HG02798 (cell line): ENCODE measurements around the gene FGGY.
A peak's percentile ranks its signal among the peaks of the same experiment; 100 is the strongest.

ENCODE experiments used
- ATAC-seq: cut with Tn5 transposase; IDR thresholded peaks from one replicate; pipeline ENCODE4 v1.9.1; 2021; ENCODE audit warnings: mild to moderate bottlenecking; ENCODE audit not compliant: unreplicated experiment, poor library complexity

FGGY gene

GRCh38 chr1:59739111-59739510 lies 442.2 kb downstream of the FGGY start:
- ATAC-seq = no peak

GRCh38 chr1:59742526-59742925 lies 445.6 kb downstream of the FGGY start:
- ATAC-seq = no peak

GRCh38 chr1:59743324-59744091 lies 446.6 kb downstream of the FGGY start:
- no peak for ATAC-seq

DNA sequence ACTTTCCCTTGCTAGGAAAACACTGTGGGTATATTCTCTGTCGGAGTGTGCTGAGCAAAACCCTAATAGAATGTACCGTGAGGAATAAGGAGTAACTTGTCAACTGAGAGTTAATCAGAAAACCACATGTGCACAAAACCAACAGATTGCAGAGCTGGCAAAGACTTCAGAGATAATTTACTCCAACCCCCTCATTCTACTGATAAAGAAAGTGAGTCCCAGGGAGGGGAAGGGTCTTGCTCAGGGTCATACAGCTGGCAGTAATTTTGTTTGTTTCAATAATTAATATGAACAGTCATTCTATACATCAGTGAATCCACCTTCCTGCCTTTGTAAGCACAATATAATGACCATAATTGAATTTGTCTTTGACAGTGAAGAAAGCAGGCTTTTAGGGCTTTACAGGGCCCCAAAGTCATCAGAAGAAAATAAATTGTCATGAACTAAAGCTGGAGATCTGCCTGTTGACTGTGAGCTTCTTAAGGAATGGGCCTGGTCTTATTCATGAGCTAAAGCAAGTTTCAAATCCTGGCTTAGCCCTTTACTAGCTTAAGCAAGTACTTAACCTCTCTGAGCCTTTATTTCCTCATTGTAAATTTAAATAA lies 450.6 kb downstream of the FGGY start:
- ATAC-seq = no peak

GRCh38 chr1:59748123-59748522 lies 451.2 kb downstream of the FGGY start:
- ATAC-seq = no peak

GRCh38 chr1:59750328-59751003 lies 453.6 kb downstream of the FGGY start:
- ATAC-seq = no peak

GRCh38 chr1:59751004-59751395 lies 454.1 kb downstream of the FGGY start:
- no peak for ATAC-seq

- ATAC-seq = no peak
Observed at GRCh38 chr1:59751801-59752200, 454.9 kb downstream of the FGGY start.

GRCh38 chr1:59752556-59753414 lies 455.9 kb downstream of the FGGY start:
- ATAC-seq = peak; percentile 80

DNA sequence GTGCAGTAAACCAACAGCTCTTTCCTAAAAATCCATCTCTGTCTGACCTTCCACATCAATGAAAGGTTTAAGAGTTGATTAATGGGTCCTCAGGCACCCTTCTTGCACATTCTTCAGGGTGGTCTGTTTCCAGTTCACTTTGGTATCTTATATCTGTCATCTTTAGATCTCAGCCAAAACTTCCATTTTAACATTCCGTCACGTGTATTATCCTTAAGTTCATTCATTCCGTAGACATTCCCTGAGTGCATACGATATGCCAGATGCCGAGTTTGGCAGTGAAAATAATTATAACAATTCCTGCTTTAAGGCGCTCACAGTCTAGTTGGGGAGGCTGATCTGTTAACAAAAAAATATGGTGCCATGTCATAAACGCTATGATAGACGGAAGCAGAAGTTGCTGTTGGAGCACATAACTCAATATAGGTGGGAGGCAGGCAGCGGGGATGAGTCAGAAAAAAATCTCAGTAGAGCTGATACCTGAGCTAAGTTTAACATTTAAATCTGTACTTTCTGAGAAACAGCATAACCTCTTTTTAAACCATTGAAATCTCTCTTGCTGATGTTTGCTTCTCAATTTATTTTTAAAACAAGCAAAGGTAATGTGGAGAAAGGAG lies 458.3 kb downstream of the FGGY start:
- no peak for ATAC-seq

DNA sequence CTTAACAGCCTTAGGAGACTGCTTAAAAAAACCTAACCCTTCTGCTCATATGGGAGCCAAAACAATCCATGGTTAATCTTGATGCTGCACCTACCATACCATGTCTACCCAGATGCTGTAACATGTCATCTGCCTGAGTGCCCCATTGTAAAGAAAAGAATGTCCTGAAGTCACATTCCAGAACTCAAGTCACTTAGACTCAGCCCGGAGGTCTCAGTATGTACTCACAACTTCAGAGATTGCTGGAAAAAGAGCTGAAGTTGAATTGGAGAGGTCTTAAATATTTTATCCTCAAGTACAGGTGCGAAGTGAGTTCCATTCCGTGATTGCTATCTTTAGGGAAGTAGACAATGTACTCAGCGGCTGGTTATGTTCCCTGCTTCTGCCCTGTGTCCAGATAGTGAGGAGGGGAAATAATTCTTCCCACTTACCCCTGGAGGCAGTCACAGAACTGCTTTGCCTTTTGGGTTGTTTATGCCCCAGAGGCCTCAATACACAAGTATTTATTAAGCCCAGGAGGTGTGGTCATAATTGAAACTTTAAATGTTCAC lies 460.4 kb downstream of the FGGY start:
- ATAC-seq = no peak

GRCh38 chr1:59759156-59759925 lies 462.4 kb downstream of the FGGY start:
- ATAC-seq = peak; percentile 91

DNA sequence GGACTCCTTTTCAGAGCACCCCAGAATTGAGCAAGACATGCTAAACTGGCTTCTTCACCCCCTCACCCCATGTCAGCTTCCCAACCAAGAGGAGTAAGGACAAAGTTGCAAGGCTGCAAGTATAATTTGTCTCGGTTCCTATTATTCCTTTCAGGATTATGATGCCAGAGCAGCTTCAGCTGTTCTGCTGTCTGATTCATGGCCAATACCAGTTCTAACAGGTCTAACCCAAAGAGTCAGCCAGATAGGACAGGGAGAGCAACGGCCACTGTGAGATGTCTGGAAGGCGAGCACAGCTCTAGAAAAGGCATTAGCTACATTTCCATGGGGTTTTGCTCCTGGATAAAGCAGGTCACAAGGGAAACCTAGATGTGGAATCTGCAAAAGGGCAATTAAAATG lies 464.5 kb downstream of the FGGY start:
- no peak for ATAC-seq

DNA sequence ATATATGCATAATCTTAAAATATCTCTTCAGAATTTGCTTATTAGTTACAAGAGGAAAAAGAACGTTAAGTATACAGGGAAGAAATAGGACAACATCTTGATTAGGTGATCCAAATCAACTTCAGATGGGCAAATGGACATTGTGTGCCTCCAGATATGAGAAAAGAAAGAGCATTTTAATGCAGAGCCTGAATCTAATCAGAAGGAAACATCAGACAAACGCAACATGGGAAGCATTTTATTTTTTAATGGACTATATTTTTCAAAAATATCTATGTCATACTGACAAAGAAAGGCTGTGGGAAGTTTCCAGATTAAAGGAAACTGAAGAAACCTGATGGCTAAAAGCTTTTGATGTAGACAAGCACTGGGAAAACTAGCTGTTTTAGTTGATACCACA lies 466.5 kb downstream of the FGGY start:
- ATAC-seq = no peak

GRCh38 chr1:59765011-59765730 lies 468.3 kb downstream of the FGGY start:
- ATAC-seq = no peak

GRCh38 chr1:59766227-59766855 lies 469.4 kb downstream of the FGGY start:
- ATAC-seq = no peak

GRCh38 chr1:59767119-59767518 lies 470.2 kb downstream of the FGGY start:
- no peak for ATAC-seq
